ENCODE results near the gene SUGT1. TPM values are rescaled to one million over a fixed set of nuclear protein-coding genes. Genes with fewer than 3 reads are reported as not detected.
"Not testable (repeated sequence)": the region's sequence is repeated elsewhere in the genome, so short reads cannot be mapped to it uniquely, and the experiment has no call there.

The SUGT1 gene
- total and polyA plus RNA-seq, 7 donors = 21.9 to 49.0 (median 42.9) TPM

- intact Hi-C loops (cut with DNase I) = no loop called here
- TF ChIP-seq POLR2AphosphoS5 (IDR thresholded peaks at IDR 0.05) (no peak), EP300 (IDR thresholded peaks at IDR 0.05) (no peak)
- peaks cover 0 to 6% (median 0%) of the 10 kb centered on the region in 4 donors for H3K36me3 ChIP-seq
- no peak for DNase-seq
- 80% methylated on average over 6 of the region's 6 CpGs for WGBS, 2 donors
- H3K27ac ChIP-seq = no peak overlapping the region
- no peaks in the 10 kb centered on the region for H3K27me3 ChIP-seq
- no peak overlapping the region for H3K4me3 ChIP-seq
- no peaks in the 10 kb centered on the region for H3K4me1 ChIP-seq
- no peaks in the 10 kb centered on the region for H3K9me3 ChIP-seq
Observed at GRCh38 chr13:52703482-52703881, 50.8 kb downstream of the SUGT1 start.

GRCh38 chr13:52706081-52706480 is 53.4 kb downstream of the SUGT1 start:
- Histone ChIP-seq H3K9me3 (no peaks in the 10 kb centered on the region), H3K27me3 (no peaks in the 10 kb centered on the region), H3K4me1 (no peaks in the 10 kb centered on the region), H3K36me3 (no peaks in the 10 kb centered on the region), H3K4me3 (no peak overlapping the region), H3K27ac (no peak overlapping the region)
- 64 to 79% methylated on average over 3 of the region's 3 CpGs for WGBS, 2 donors
- DNase-seq = no peak
- intact Hi-C loops (cut with DNase I) = no loop called here
- TF ChIP-seq POLR2A (IDR thresholded peaks at IDR 0.05) (no peak), POLR2AphosphoS5 (IDR thresholded peaks at IDR 0.05) (no peak), EP300 (IDR thresholded peaks at IDR 0.05) (no peak)
- TF ChIP-seq, protein P1, sequence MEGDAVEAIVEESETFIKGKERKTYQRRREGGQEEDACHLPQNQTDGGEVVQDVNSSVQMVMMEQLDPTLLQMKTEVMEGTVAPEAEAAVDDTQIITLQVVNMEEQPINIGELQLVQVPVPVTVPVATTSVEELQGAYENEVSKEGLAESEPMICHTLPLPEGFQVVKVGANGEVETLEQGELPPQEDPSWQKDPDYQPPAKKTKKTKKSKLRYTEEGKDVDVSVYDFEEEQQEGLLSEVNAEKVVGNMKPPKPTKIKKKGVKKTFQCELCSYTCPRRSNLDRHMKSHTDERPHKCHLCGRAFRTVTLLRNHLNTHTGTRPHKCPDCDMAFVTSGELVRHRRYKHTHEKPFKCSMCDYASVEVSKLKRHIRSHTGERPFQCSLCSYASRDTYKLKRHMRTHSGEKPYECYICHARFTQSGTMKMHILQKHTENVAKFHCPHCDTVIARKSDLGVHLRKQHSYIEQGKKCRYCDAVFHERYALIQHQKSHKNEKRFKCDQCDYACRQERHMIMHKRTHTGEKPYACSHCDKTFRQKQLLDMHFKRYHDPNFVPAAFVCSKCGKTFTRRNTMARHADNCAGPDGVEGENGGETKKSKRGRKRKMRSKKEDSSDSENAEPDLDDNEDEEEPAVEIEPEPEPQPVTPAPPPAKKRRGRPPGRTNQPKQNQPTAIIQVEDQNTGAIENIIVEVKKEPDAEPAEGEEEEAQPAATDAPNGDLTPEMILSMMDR (IDR thresholded peaks at IDR 0.05) = no peak

GRCh38 chr13:52707375-52707774 is 54.7 kb downstream of the SUGT1 start:
- intact Hi-C loops (cut with DNase I) = no loop called here
- 67 to 81% methylated on average over 1 of the region's 1 CpG for WGBS, 2 donors
- no peak overlapping the region for H3K4me3 ChIP-seq
- TF ChIP-seq EP300 (IDR thresholded peaks at IDR 0.05) (no peak), POLR2AphosphoS5 (IDR thresholded peaks at IDR 0.05) (no peak), POLR2A (IDR thresholded peaks at IDR 0.05) (no peak)
- TF ChIP-seq, protein P1 (IDR thresholded peaks at IDR 0.05) = no peak
- DNase-seq = no peak
- no peaks in the 10 kb centered on the region for H3K9me3 ChIP-seq
- no peak overlapping the region for H3K27ac ChIP-seq
- no peaks in the 10 kb centered on the region for H3K27me3 ChIP-seq
- no peaks in the 10 kb centered on the region for H3K4me1 ChIP-seq
- no peaks in the 10 kb centered on the region for H3K36me3 ChIP-seq

GRCh38 chr13:52708266-52708665 is 55.6 kb downstream of the SUGT1 start:
- H3K4me3 ChIP-seq; H3K36me3 ChIP-seq; H3K27ac ChIP-seq; H3K27me3 ChIP-seq; H3K4me1 ChIP-seq; H3K9me3 ChIP-seq; DNase-seq; intact Hi-C loops (cut with DNase I): not testable (repeated sequence)
- WGBS, 2 donors = 84 to 87% methylated on average over 12 of the region's 12 CpGs

GRCh38 chr13:52711286-52711685 is 58.6 kb downstream of the SUGT1 start:
- Histone ChIP-seq H3K27me3 (no peaks in the 10 kb centered on the region), H3K27ac (no peak overlapping the region), H3K9me3 (no peaks in the 10 kb centered on the region), H3K36me3 (no peaks in the 10 kb centered on the region), H3K4me3 (no peak overlapping the region), H3K4me1 (no peaks in the 10 kb centered on the region)
- intact Hi-C loops (cut with DNase I) = no loop called here
- DNase-seq = no peak
- 82 to 89% methylated on average over 3 of the region's 3 CpGs for WGBS, 2 donors
- no peak for TF ChIP-seq EP300 (IDR thresholded peaks at IDR 0.05)
- TF ChIP-seq, protein P1 (IDR thresholded peaks at IDR 0.05) = no peak
- no peak for TF ChIP-seq POLR2AphosphoS5 (IDR thresholded peaks at IDR 0.05)
- TF ChIP-seq POLR2A (IDR thresholded peaks at IDR 0.05) = no peak

DNA sequence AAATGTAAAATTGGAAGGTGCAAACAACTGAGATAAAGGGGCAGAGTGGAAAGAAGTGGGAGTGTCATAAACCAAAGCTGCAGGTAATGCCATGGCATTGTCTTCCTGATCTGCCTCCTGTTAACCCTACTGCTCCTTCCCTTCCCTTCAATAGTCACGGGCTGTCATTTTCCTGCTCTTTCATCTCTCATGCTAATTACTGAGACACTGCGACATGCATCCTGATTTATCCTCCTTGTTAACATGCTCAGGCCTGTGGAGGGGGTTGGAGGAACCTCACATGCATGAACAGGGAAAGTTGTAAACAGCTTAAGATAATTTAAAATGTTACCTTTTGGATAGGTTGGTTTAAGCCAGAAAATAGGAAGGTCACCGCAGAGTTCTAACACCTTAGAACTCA is 59.7 kb downstream of the SUGT1 start:
- no peaks in the 10 kb centered on the region for H3K9me3 ChIP-seq
- TF ChIP-seq EP300 (IDR thresholded peaks at IDR 0.05) (no peak), POLR2A (IDR thresholded peaks at IDR 0.05) (no peak), POLR2AphosphoS5 (IDR thresholded peaks at IDR 0.05) (no peak)
- TF ChIP-seq, protein P1 (IDR thresholded peaks at IDR 0.05) = no peak
- no peaks in the 10 kb centered on the region for H3K4me1 ChIP-seq
- WGBS, 2 donors = 83% methylated on average over 3 of the region's 3 CpGs
- no peaks in the 10 kb centered on the region for H3K36me3 ChIP-seq
- intact Hi-C loops (cut with DNase I) = no loop called here
- no peak overlapping the region for H3K4me3 ChIP-seq
- no peaks in the 10 kb centered on the region for H3K27me3 ChIP-seq
- no peak for DNase-seq
- no peak overlapping the region for H3K27ac ChIP-seq

Measured in sigmoid colon (tissue), 7 donors.